ENCODE measurements around the gene HADH. TPM values are rescaled to one million over a fixed set of nuclear protein-coding genes. Genes with fewer than 3 reads are reported as not detected.
"Not testable (repeated sequence)": the region's sequence is repeated elsewhere in the genome, so short reads cannot be mapped to it uniquely, and the experiment has no call there.

The HADH gene
- total RNA-seq, 1 donor from 2014 or later = 3.8 TPM

DNA sequence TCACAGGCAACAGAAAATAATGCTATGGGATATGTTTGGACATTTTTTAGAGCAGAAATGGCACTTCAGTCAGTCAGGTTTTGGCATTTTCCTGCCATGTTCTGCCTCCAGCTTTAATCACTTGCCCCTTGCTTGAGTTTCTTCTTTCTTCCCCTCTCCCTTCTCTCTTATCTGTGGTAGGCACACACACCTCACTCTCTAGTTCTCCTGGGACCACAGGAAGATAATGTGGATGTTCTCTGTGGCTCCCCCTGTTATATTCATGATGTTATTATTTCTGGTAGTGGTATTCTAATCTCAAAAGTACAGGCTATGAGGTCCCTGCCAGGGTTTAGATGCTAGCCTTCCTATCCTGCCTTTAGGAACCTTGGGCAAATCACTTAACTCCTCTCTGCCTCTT lies 5.2 kb downstream of the HADH start:
- DNase-seq (ENCODE audit: low read depth in 2 of 2) = no peak

DNA sequence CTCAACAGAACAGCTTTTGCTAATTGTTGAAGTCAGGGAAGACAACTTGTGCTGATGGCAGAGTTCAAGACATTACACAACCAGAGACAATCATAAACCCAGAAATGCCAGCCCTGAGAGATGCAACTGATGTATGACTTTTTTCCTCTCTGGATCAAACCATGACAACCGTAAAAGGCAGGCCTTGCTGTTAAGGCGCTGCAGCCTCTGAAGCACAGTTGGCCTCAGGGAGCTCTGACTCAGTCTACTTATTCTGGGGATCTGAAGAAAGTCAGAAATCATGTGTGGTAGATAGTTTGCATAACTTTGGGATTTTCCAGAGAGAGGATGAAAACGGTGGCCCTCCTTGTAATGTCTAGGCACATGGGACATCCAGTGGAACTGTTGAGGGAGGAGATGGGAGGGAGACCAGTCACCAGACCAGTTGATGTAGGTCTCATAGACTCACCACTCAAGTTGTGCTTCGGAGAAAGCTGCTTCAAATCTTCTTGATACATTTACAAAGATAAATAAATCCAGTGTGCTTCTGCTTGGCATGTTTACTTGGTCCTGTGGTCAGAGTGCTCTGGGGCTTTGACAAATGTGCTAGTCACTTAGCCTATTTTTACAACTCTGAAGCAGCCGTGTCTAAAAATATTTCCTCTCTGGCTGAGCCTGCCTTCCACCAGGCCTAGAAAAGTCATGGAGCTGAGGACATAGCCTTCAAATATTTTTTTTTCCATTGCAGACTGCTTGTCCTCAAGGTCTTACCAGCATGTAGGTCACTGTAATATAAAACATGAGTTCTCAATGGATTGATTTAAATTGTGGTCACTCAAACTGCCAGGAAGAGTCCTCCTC lies 7.5 kb downstream of the HADH start:
- DNase-seq (ENCODE audit: low read depth in 2 of 2) = peak in 1 of 2 donors; percentile 5

DNA sequence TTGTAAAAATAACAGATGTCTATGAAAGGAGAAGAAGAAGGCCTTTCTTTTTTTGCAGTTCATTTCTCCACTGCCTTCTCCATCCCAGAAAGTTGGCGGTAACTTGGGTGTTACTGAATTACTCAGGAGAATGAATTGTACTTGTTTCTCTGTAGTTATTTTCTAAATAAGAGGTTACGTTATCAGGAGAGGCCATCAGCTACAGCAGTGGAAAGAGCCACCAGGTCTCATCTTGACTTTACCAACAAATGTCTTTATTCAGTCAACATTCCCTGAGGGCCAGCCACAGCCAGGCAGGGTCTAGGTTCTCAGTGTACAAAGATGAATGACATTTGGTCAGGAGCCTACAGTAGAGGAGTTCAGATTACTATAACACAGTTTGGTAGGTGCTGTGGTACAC lies 8.1 kb downstream of the HADH start:
- no peak for DNase-seq (ENCODE audit: low read depth in 2 of 2)

DNA sequence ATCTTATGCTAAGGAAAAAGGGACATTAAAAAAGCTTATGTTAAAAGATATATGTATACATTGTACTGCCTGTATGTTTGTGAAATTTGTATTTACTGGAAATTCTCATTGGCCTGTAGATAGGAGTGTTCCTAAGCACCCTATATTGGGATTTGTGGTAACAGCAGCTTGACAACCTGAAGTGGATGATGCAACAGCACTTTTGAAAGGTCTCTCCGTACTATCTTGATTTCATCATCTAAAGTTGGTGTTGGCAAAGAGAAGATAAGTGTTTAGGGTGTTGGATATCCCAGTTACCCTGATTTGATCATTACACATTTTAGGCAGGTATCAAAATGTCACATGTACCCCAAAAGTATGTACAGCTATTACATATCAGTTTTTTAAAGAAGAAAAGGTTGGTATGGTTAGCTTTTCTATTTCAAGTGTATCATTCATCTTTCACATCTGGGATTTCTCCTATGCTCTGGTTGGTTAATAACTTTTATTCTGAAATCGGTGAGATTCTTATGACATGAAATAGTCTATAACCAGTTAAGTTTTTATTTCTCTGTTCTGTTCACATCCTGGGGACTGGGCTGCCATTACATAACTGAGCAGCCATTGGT lies 10.3 kb downstream of the HADH start:
- DNase-seq (ENCODE audit: low read depth in 2 of 2) = no peak

DNA sequence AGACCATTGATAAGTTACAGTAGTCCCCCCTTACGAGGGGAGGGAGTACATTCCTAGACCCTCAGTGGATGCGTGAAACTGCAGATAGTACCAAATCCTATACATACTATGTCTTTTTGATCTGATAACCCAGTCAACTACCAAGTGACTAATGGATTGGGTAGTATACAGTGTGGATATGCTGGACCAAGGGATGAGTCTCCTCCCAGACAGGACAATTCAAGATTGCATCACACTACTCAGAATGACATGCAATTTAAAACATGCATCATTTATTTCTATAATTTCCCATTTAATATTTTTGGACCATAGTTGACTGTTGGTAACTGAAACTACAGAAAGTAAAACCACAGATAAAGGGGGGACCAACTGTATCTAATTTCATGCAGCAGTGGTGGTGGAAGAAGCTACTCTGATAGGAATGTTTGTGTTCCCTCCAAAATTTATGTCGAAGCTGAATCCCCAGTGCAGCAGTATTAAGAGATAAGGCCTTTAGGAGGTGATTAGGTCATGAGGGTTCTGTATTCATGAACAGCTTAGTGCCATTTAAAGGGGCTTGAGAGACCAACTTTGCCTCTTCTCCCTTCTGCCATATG lies 11.9 kb downstream of the HADH start:
- DNase-seq (ENCODE audit: low read depth in 2 of 2) = no peak

DNA sequence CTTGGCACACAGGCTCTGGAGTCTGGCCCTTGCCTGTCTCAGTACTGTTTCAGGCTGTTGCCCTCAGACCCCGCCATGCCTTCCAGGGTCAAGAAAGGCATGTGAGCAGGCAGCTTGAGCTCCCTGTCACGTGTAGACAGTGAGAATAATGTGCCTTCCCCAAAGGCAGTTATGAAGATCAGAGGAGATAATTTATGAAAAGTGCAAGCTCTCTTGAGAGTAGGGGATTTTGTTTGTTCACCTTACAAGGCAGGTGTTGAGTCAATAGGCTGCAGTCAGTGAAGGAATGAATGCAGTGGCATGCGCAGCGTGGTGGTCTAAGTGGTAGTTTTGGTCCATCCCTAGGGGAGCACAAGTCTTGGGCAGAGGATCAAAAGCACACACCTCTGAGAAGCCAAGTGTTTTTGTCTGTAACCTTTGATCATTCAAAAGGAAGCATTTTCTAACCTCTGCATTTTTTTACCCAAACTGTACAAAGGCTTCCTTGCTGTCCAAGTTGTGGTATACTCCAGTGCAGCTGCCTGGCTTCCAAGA lies 14.4 kb downstream of the HADH start:
- DNase-seq (ENCODE audit: low read depth in 2 of 2) = no peak

DNA sequence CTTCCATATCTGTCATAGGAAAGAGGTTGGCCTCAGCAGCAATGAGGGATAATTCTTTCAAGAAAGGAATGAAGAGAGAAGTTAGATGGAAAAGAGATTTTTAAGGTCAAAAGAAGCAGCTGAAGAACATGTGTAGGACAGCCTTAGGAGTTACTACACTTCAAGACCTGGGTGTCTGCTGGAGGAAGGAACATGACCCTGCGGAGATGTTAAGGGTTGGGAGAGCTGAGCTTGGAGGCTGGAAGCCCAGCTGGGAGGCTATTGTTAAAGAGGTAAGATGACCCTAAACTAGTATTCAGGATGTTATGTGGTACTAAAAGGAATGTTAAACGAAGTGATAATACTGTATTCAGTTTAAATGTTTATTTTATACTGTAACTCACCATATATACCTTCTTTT lies 15.0 kb downstream of the HADH start:
- DNase-seq (ENCODE audit: low read depth in 2 of 2) = no peak

DNA sequence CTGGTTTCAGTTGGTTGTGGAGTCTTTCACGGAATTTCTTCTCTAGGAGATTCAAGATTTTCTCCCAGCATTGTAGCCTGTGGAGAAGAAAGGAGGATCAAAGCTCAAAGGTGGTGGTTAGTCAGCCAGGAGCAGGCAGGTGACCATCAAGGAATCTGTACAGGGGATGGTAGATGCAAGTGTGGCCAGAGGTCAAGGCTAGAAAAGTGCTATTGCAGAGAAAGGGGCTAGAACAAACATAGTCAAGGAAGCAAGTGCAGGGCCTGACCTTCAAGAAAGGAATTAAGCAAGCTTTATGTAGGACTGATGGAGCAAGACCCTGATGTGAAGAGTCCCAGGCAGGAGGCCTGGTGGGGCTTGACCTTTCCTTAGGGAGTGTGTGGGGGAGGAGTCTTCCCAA lies 16.1 kb downstream of the HADH start:
- no peak for DNase-seq (ENCODE audit: low read depth in 2 of 2)

DNA sequence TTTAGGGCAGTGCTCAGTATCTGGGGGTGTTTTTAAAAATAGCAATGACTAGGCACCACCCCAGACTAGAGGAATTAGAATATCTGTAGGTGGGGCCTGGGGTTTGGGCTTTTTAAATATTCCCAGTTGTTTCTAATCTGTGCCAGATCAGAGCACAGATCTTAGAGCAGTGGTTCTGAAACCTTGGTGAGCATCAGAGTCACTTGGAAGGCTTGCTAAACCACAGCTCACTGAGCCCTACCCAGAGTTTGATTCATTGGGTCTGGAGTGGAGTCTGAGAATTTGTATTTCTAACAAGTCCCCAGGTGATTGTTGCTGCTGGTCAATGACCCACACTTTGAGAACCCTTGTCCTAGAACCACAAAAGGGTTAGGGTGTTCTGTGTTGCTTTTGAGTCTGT lies 16.7 kb downstream of the HADH start:
- no peak for DNase-seq (ENCODE audit: low read depth in 2 of 2)

DNA sequence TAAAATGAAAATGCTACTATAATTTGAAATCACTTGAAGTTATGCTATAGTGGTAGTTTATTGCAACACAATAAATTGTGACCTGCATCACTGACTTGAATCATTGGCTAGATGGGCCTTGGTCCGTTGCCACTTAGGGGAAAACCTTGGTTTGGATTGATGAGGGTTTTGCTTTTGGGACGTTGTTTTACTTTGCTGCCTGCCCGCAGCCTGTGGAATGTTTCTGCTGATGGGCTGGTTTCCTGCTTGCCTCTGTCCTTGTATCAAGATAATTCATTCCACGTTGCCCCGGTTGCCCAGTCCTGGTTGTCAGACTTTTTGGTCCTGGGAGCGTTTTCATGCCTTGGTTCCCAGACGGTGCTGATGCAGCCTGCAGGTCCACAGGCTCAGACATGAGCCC lies 18.3 kb downstream of the HADH start:
- DNase-seq (ENCODE audit: low read depth in 2 of 2) = no peak

DNA sequence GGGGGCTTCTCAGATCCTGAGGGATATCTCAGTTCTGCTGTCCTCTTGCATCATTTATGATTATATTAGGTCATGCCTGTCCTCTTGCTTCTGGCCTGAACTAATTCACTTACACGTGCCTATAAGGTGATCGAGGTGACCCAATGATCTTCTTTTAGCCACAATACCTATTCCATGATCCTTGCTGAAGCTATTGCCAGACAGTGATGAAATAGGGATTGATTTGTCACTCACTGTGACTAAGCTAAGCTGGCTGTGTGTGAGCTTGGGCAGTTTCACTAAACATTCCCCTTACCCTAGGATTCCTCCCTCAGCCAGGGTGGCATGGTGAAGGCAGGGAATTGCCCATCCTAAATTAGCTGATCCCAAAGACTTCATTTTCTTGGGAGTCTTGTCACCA lies 19.0 kb downstream of the HADH start:
- DNase-seq (ENCODE audit: low read depth in 2 of 2) = no peak

DNA sequence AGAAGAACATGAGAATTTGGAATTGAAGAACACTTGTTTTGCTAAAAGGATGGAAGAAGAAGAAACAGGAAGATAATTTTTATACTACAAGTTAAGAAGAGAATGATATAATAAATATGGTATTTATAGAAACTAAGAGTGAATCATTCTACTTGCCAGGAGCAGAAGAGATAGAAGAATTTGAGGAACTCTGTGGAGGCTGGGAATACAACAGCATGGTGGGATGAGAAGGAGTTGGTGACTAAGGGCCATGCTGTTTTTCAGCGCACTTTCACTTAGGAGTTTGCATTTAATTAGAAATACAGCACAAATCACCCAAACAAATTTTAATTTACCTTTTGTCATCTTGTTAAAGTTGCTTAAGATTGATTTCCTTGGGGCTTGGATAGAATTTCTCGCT lies 20.5 kb downstream of the HADH start:
- DNase-seq (ENCODE audit: low read depth in 2 of 2) = no peak

DNA sequence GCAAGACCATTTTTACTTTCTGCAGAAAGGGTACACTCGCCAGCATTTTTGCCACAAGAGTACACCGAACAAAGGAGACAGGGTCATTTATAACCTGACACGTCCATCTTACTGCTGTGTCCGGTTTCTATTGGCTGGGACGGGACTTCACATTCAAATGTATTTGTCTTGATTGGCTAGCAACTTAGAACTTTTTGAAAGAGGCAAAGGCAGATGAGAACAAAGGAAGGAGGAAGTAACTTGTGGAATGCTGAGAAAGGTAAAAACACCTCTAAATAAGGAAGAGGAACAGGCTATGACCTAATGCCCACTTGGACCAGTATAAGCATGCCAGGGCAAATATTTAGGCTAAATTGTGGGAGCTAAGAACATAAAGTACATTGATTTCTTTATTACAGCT lies 22.7 kb downstream of the HADH start:
- not testable (repeated sequence) for DNase-seq (ENCODE audit: low read depth in 2 of 2)

DNA sequence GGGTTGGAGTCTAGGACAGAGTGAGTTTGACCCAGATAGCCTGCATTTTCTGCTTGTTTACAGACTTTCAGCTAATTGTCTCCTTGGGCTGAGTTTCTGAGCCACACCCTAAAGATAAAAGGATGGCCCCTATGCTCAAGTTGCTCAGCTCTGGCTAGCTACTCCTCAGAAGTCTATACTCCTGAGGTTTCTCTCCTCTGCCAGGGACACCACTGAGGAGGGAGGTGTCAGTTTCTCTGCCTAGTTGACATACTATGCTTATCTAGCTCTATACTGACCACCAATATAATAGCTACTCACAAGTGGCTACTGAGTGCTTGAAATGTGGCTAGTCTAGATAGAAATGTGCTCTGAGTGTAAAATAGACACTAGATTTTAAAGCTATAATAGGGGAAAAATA lies 23.6 kb downstream of the HADH start:
- DNase-seq (ENCODE audit: low read depth in 2 of 2) = no peak

DNA sequence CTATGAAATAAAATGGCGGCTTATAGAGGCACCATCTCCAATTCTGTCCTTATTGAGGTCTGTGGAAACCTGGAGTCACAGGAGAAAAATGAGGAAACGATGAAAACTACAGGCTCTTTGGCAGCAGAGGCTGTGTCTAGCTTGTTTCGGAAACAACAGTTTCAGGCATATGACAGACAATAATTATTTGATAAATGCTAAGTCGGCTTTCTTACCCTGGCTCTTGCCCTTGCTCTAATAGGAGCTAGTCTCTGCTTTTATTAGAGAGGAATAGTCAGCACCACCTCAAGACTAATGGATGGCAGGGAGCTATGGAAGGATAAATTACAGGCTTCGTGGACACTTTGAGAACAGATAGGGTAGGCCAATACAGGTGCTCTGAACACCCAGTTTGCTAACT lies 24.3 kb downstream of the HADH start:
- DNase-seq (ENCODE audit: low read depth in 2 of 2) = no peak

DNA sequence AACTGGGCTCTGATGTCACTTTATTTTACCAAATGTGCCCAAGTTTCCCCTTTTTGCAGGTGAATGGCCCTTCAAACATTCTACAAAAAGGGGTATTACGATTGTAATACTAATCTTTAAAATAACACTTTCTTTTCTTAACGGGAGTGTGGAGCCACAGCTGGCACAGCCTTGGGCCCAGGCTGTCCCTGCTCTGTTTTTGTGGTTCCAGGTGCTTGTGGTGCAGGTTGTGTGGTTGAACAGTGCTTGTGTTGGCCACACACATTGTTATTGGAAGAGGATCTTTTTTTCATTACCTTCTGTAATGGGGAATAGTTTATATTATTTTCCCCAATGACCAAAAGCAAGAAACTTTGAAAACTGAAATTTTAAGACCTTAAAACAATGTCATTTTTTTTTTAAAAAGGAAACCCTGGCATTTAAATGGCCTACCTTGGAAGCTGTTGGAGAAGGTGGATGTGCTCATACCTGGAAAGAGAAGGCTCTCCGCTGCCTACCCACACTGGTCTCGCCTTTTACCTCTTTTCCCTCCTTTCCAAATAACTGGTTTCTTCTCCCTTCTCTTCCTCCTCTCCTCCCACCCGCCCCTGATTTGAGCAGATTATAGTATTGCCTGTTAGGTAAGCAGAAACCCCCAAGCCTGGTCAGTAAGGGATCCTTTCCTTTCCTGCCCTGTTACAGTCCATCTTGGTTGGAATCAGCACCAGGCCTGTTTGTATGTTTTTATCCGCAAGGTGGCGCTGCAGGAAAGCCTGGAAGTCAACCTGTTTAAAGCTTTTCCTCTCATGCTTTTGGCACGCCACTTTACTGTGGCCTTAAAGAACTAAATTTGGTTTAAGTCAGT lies 28.6 kb downstream of the HADH start:
- DNase-seq (ENCODE audit: low read depth in 2 of 2) = peak; percentile 81 to 88

DNA sequence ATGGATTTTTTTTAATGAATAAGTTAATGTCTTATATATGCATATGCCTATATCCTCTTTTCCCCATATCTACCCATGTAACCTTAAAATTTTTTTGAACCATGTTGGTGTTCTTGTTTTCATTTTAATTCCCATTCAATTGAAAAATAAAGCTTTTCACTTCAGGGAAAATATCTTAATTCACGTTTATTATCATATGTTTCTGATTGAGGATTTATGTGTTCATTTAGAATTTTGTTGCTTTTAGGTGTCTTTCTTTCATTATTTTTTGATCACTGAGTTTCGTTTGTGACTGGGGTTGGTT lies 29.1 kb downstream of the HADH start:
- DNase-seq (ENCODE audit: low read depth in 2 of 2) = no peak

DNA sequence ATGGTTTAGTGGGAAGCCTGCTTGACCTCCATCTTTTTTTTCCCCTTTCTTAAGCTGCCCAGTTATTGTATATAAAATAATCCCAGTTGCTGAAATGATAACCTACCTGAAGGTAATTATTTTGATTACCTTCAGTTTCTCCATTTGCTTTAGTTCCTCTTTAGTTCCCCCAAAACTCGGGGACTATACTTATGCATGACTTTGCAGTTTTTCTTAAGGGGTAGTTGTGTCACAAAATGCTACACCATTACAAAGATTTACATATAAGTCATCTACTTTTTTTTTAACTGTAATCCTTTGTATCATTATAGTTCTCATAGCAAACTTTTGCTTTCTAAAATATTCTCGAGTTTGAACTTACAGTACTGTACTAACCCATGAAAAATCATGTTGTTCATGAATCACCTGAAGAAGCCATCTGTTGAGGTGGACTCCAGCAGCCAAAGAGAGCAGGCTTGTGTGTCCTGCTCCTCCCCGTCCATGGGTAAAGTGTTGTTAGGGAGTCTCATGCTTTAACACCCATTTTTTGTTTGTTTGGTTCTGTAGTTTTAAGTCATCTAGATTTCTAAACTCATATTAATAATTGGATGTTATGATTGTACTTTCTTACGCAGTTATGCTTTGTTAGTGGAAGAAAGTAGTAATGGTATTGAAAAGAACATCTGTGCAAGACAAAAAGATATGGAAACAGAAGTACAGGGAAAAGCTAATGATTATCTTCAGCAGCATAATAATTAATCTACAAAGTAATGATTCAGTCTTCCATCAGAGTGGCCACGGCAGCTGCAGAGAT lies 34.6 kb downstream of the HADH start:
- DNase-seq (ENCODE audit: low read depth in 2 of 2) = no peak

DNA sequence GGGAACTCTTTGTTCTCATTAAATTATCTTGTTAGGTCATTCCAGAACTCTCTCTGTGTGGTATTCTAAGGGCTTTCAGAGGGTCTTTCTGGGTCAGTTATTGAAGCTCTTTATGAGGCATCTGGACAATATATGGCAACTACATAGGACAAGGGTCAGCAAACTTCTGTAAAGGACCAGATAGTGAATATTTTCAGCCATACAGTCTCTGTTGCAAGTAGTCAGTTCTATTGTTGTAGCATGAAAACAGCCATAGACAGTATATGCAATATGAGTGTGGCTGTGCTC lies 35.1 kb downstream of the HADH start:
- no peak for DNase-seq (ENCODE audit: low read depth in 2 of 2)

DNA sequence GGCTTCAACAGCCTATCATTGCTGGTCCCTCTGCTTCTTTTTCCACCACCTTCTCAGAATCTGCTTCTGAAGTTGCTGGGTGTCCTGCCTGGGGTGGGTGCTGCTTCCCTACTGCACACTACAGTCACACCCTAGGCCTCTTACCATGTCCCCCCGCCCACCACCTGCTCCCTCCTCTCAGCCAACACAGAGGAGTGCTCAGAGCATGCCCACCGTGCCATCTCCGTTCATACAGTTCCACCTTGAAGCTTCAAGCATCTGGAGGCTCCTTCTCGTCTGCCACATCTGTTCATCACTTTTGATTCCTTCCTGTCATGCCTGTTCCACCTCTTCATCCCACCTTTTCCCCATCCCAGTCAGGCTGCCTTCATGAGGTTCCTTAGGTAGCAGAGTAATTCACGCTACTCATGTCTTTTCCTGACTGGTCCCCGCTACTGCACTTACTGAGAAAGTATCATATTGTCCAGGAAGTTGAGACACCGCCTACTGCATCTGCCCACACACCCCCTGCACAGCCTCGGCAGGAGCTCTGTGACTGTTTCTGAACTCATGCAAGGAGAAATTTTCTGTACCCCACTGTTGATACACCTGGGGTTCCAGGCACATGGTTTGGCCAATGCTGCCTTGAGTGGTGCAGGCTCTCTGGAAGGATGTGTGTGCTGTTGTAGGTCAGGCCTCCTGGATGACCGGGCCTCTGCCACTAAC lies 39.5 kb downstream of the HADH start:
- no peak for DNase-seq (ENCODE audit: low read depth in 2 of 2)

DNA sequence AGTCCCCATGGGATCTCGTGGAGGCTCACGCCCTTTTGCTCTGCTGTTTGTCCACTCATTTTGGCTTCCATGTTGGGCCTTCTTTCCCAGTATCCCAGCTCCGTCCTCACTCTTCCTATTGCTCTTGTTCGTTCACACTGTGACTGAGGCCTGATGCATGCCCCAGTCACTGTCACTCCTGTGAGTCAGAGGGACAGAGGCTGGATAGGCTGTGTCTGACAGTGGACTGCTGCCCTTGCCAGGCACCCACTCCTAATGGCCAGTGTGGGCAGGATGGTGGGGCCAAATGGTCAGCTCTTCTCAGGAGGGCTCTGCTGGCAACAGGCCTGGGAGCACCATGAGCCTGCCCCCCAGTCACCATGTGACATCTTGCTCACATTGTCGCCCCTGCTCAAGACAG lies 40.0 kb downstream of the HADH start:
- peak in 1 of 2 donors; percentile 9 for DNase-seq (ENCODE audit: low read depth in 2 of 2)

Measured in lung microvascular endothelial cell (primary cell).